Measurements from ENCODE around the gene DNAL4.
A peak's percentile ranks its signal among the peaks of the same experiment; 100 is the strongest.

The DNAL4 gene

GRCh38 chr22:38756711-38757463 lies 37.1 kb downstream of the DNAL4 start:
- DNase-seq: no peak

GRCh38 chr22:38755911-38756532 lies 37.9 kb downstream of the DNAL4 start, which contains the start of gene SUN2:
Gene SUN2, minus strand, starts transcription at chr22:38755998. Its CDS starts 3,370 bp downstream, at chr22:38752628.
- peak; percentile 14 to 83 for DNase-seq

DNA sequence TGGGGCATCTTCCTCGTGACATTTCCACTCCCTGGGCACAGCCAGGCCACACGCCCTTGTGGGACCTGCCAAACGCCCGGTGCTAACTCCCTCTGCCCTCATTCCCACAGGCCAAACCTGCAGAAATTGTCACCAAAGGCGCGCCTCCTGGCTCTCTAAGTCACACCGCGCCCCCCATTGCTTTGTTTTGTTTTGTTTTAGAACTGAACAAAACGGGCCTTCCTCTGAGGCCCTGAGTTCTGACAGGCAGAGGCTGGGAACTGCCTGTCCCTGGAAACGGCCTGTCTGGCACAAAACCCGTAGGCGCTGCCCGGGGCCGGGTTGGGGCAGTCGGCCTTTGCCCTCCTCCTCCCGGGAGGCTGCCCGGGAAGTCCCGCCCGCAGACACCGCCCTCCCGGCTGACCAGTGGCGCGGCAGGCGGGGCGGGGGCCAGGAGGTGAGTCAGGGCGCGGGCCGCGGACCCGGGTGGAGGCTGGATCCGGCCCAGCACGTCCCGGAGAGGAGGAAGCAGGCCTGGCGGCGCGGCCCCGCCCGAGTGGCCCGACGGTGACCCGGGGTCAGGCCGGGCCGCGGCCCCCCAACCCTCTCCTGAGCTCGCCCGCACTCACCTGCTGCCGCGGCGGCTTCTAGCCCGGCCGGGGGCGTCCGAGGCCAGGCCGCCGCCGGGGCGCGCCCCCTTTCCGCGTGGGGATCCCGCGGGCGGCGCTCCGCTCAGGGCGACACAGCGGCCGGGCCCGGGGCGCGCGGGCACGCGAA lies 38.6 kb downstream of the DNAL4 start:
- DNase-seq: peak in 1 of 2 experiments; percentile 31

- no peak for DNase-seq
Observed at GRCh38 chr22:38754751-38755154, 39.2 kb downstream of the DNAL4 start.

DNA sequence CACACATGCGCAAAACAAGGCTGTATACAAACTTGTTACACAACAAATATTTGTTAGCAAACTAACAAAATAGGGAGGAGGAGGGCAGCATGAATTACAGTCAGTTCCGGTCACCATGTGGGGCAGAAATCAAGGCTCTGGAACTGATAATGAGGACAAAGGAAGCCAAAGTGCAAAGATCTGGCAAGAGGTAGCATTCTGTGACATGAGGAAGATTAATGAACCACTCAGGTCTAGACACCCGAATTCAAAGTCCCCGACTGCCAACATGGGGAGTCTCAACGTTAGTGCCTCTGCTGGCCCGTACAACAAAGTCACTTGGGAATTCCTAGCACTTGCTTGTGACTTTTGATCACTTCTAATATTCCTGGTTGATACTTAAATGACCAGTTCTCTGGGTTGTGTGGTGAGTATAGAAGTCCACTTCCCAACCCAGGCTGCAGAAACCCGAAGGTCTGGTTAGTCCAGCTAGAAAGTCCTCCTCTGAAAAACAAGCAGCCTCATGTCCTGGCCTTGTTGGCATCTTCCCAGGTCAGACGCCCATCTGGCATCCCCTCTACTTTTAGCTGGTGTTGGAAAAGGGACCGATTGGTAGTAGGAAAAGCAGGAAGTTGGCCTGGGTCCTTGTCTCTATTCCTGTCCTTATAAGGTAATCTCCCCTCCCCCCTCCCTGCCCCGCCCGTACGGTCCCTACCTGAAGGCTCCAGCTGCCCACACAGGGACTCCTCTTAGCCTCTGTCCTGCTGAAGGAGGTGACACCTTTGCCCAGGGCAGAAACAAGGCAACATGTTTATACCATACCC lies 39.8 kb downstream of the DNAL4 start:
- DNase-seq: peak in 1 of 2 experiments; percentile 68

DNA sequence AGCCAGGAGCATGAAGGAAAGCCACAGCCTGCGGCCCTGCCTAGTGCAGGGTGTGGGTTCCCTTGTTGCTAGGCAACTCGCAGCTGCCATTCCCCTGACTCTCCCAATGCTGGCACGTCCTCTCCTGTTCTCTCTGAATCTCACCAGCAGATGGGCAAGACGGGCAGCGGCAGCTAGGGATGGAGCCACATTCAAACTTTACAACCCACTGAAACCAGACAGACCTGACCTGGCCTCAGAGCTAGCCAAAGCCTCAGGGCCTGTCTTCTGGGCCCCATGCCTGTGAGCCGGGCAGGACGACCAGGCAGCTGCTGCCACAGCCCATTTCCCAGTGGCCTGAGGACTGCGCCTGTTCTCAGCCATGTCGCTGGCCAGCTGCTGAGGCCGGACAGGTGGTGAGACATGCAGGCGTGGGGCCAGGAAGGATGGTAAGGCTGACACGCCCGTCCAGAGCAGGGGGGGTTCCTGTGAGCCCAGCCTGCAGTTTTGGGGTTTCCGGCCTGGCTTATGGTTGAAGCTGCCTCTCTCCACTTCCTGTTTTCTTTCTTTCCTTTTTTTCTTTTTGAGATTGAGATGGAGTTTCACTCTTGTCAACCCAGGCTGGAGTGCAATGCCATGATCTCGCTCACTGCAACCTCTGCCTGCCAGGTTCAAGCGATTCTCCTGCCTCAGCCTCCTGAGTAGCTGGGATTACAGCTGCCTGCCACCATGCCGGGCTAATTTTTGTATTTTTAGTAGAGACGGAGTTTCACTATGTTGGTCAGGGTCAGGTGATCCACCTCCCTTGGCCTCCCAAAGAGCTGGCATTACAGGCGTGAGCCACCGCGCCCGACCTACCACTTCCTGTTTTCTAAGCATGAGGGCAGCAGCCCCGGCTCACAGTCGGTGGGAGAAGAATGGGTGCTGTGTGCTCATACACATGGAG lies 42.3 kb downstream of the DNAL4 start:
- DNase-seq: no peak

- DNase-seq: no peak
Observed at GRCh38 chr22:38751066-38751421, 42.9 kb downstream of the DNAL4 start.

GRCh38 chr22:38750638-38751037 lies 43.3 kb downstream of the DNAL4 start:
- no peak for DNase-seq

DNA sequence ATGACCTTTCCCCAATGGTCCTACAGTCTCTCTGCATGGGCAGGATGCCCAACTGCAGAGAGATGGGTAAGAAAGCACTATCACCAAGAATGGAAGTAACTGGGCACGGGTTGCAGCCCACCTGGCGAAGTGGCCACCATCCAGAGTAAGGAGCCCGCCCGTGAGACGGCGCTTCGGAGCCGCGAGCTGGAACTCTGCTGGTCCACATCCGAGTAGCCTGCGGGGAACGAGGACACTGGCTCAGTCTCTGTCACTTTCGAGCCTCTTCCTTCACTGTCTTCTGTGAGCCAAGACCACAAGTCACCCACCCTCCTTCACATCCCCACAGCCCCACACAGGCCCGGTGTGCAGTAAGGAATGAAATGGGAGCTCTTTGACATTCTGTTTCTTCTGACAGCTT lies 43.8 kb downstream of the DNAL4 start:
- no peak for DNase-seq

- no peak for DNase-seq
Observed at GRCh38 chr22:38748487-38749136, 45.3 kb downstream of the DNAL4 start.

- DNase-seq: no peak
Observed at GRCh38 chr22:38745676-38746460, 48.1 kb downstream of the DNAL4 start.

GRCh38 chr22:38744981-38745380 lies 49.0 kb downstream of the DNAL4 start:
- DNase-seq: no peak

DNA sequence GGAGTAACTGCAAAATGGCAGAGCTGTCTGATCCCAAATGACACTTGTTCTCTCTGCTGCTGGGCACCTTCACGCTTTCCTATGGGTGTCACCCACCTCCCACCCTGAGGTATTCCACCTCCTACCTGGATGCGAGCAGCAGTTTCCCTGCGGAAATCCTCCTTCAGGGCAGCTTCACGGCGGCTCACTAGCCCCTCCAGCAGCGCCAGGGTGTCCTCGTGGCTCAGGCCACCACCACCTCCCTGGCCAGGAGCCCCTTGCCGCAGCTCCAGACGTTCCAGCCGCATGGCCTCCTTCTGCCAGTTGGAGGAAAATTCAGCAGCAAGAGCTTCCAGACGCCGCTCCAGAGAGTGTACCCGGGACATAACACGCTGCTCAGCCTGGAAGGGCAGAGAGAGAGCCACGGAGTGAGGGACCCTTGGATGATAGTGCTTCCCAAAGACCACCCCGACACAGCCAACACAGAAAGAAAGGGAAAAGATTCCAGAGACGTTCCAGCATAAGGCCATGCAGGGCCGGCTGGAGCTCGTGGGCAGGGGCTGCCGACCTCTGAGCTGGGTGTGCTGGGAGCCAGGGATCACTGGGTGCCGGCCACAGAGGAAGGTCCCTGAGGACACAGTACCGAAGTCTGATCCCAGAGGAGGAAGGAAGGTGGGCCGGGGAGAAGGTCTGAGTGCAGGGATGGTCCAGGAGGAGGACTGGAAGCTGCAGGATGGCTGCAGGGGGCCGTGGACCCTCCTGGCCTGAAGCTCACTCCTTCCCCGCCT lies 51.6 kb downstream of the DNAL4 start:
- DNase-seq: no peak

- DNase-seq: no peak
Observed at GRCh38 chr22:38741576-38741975, 52.4 kb downstream of the DNAL4 start.

- no peak for DNase-seq
Observed at GRCh38 chr22:38741166-38741565, 52.8 kb downstream of the DNAL4 start.

DNA sequence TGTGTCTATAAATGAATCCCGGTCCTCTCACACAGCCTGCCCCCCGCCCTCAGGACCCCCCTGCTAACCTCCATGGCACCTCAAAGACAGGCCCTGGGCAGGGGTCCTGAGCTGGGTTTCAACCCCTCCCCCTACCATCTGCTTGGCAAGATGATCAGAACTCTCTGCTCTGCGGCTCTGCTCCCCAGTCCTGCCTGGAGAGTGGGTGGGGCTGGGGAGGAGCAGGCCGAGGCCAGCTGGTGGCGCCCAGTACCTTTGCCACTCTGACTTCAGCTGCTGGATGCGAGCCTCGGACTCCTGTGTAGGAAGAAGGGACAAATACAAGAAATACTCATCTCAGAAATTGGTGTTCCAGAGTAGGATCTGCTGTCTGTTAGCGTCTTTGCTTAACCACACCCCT lies 53.2 kb downstream of the DNAL4 start:
- no peak for DNase-seq

GRCh38 chr22:38740116-38740723 lies 53.7 kb downstream of the DNAL4 start:
- no peak for DNase-seq

DNA sequence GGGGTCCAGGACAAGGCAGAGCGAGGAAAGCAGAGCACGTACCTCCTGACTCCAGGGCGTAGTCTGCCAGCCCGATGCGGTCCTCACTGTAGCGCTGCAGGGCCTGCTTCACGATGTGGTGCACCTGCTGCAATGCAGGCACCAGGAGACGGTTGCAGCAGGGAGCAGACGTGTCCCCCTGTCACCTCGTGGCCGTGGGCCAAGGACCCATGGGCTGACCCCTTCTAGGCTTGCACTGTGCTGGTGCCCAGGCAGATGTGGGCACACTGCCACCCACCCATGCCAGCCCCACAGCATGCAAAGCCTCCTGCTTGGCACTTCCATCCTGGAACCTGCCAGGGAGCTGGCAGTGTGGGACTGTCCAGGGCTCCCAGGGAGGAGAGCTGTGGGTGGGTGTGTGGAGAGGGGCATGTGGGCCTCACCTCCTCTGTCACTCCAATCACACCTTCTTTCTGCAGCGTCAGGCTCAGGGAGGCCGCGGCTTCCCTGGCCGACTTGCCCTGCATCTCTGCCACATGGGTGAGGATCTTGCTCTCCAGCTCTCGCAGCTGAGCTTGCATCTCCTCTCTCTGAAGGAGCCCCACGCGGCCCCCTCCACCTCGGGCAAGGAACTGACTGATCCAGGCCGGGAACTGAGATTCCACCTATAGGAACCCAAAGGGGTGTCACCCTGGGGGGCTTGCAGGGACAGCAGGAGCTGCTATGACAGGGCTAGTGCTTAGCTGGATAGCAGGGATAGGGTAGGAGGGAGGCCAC lies 54.5 kb downstream of the DNAL4 start:
- DNase-seq: no peak

Data from NCI-H526 (cell line).